Measurements from ENCODE around the gene TDRD12. TPM values are rescaled to one million over a fixed set of nuclear protein-coding genes. Genes with fewer than 3 reads are reported as not detected.

TDRD12 gene
- total and polyA plus RNA-seq, 4 donors: under 0.01 to 0.23 (median 0.02) TPM; not detected in 1

DNA sequence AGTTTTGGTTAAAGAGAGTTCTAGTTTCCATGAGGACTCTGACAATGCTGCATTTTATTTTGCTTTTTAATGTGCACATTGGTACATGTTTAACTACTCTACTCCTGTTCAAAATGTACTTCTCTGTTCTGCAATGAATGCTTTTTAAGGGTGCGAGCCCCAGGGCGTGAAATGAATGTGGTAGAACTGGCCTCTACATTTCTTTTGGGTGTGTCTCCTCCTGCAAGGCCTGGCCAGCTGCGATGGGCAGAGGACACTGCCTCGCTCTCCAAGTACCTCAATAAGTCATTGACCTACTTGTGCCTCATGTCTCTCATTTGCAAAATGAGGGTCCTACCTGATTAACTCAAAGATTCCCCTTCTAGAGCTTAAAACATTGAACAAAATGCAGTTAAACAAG, 37.2 kb upstream of the TDRD12 start:
- Histone ChIP-seq H3K27ac (ENCODE audit: low read depth in 1 of 2, low read length in 2 of 2) (no peak overlapping the region), H3K9me3 (ENCODE audit: control insufficient read depth in 4 of 4, low read length in 3 of 4) (no peaks in the 10 kb centered on the region), H3K36me3 (ENCODE audit: control insufficient read depth in 4 of 4, insufficient read depth in 3 of 4, low read depth in 1 of 4, low read length in 3 of 4) (no peaks in the 10 kb centered on the region), H3K4me1 (ENCODE audit: control insufficient read depth in 4 of 4, insufficient read depth in 4 of 4, low read length in 3 of 4) (no peaks in the 10 kb centered on the region), H3K9ac (ENCODE audit: low read depth in 1 of 2, low read length in 2 of 2) (no peak overlapping the region), H3K27me3 (ENCODE audit: control insufficient read depth in 4 of 4, insufficient read depth in 4 of 4, low read length in 3 of 4) (no peaks in the 10 kb centered on the region), H3K4me3 (ENCODE audit: low read depth in 1 of 3, low read length in 3 of 3) (no peak overlapping the region)
- no peak for TF ChIP-seq ZBTB33 (IDR thresholded peaks at IDR 0.05)
- no peak for TF ChIP-seq FOXA2 (IDR thresholded peaks at IDR 0.05)
- TF ChIP-seq, protein P1, sequence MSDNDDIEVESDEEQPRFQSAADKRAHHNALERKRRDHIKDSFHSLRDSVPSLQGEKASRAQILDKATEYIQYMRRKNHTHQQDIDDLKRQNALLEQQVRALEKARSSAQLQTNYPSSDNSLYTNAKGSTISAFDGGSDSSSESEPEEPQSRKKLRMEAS (IDR thresholded peaks at IDR 0.05): no peak
- no peak for TF ChIP-seq FOXA1 (IDR thresholded peaks at IDR 0.05)
- TF ChIP-seq RAD21 (IDR thresholded peaks at IDR 0.05): no peak
- TF ChIP-seq, protein P2, sequence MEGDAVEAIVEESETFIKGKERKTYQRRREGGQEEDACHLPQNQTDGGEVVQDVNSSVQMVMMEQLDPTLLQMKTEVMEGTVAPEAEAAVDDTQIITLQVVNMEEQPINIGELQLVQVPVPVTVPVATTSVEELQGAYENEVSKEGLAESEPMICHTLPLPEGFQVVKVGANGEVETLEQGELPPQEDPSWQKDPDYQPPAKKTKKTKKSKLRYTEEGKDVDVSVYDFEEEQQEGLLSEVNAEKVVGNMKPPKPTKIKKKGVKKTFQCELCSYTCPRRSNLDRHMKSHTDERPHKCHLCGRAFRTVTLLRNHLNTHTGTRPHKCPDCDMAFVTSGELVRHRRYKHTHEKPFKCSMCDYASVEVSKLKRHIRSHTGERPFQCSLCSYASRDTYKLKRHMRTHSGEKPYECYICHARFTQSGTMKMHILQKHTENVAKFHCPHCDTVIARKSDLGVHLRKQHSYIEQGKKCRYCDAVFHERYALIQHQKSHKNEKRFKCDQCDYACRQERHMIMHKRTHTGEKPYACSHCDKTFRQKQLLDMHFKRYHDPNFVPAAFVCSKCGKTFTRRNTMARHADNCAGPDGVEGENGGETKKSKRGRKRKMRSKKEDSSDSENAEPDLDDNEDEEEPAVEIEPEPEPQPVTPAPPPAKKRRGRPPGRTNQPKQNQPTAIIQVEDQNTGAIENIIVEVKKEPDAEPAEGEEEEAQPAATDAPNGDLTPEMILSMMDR (IDR thresholded peaks at IDR 0.05; ENCODE audit: low read depth, low read length, missing input control): no peak
- no peak for TF ChIP-seq JUND (IDR thresholded peaks at IDR 0.05)
- TF ChIP-seq NR2F2 (IDR thresholded peaks at IDR 0.05): no peak
- TF ChIP-seq HNF4A (conservative IDR thresholded peaks at IDR 0.05): no peak
- no peak for TF ChIP-seq YY1 (IDR thresholded peaks at IDR 0.05)
- no peak for TF ChIP-seq ATF3 (IDR thresholded peaks at IDR 0.05)
- TF ChIP-seq SP1 (IDR thresholded peaks at IDR 0.05): no peak
- TF ChIP-seq REST (IDR thresholded peaks at IDR 0.05): no peak
- no peak for TF ChIP-seq EGR1 (IDR thresholded peaks at IDR 0.05; ENCODE audit: low read depth in 2 of 2)
- DNase-seq (ENCODE audit: low spot score): no peak
- 82% methylated on average over 4 of the region's 4 CpGs for WGBS

GRCh38 chr19:32686847-32687475, 32.6 kb upstream of the TDRD12 start:
- Histone ChIP-seq H3K27me3 (ENCODE audit: control insufficient read depth in 4 of 4, insufficient read depth in 4 of 4, low read length in 3 of 4) (no peaks in the 10 kb centered on the region), H3K27ac (ENCODE audit: low read depth in 1 of 2, low read length in 2 of 2) (no peak overlapping the region), H3K36me3 (ENCODE audit: control insufficient read depth in 4 of 4, insufficient read depth in 3 of 4, low read depth in 1 of 4, low read length in 3 of 4) (no peaks in the 10 kb centered on the region), H3K4me3 (ENCODE audit: low read depth in 1 of 3, low read length in 3 of 3) (no peak overlapping the region), H3K9ac (ENCODE audit: low read depth in 1 of 2, low read length in 2 of 2) (no peak overlapping the region), H3K4me1 (ENCODE audit: control insufficient read depth in 4 of 4, insufficient read depth in 4 of 4, low read length in 3 of 4) (peaks cover 0 to 9% (median 5%) of the 10 kb centered on the region in 4 donors), H3K9me3 (ENCODE audit: control insufficient read depth in 4 of 4, low read length in 3 of 4) (no peaks in the 10 kb centered on the region)
- 97% methylated on average over 6 of the region's 6 CpGs for WGBS
- DNase-seq (ENCODE audit: low spot score): no peak
- TF ChIP-seq ATF3 (IDR thresholded peaks at IDR 0.05) (no peak), RAD21 (IDR thresholded peaks at IDR 0.05) (no peak), EGR1 (IDR thresholded peaks at IDR 0.05; ENCODE audit: low read depth in 2 of 2) (no peak), SP1 (IDR thresholded peaks at IDR 0.05) (no peak), GABPA (IDR thresholded peaks at IDR 0.05 in 1 of 2, conservative IDR thresholded peaks at IDR 0.05 in 1 of 2) (no peak), YY1 (IDR thresholded peaks at IDR 0.05) (no peak), REST (IDR thresholded peaks at IDR 0.05) (no peak), HNF4A (conservative IDR thresholded peaks at IDR 0.05) (no peak)
- TF ChIP-seq, protein P2 (IDR thresholded peaks at IDR 0.05; ENCODE audit: low read depth, low read length, missing input control): no peak
- TF ChIP-seq, protein P1 (IDR thresholded peaks at IDR 0.05): no peak

All from liver (tissue), 9 donors.